HL-60 (cell line): ENCODE measurements around the gene BIRC5.

Experiments
- TF ChIP-seq, protein P1 (sequence below): IDR thresholded peaks from one replicate; pipeline ENCODE4 v1.5.1; 2011; ENCODE audit warnings: low read length, control low read depth, inconsistent platforms; ENCODE audit not compliant: insufficient read depth
- TF ChIP-seq, protein P2 (sequence below): IDR thresholded peaks from 2 replicates; pipeline ENCODE4 v1.6.1; 2012; ENCODE audit warnings: low read depth; ENCODE audit not compliant: insufficient replicate concordance

DNA sequence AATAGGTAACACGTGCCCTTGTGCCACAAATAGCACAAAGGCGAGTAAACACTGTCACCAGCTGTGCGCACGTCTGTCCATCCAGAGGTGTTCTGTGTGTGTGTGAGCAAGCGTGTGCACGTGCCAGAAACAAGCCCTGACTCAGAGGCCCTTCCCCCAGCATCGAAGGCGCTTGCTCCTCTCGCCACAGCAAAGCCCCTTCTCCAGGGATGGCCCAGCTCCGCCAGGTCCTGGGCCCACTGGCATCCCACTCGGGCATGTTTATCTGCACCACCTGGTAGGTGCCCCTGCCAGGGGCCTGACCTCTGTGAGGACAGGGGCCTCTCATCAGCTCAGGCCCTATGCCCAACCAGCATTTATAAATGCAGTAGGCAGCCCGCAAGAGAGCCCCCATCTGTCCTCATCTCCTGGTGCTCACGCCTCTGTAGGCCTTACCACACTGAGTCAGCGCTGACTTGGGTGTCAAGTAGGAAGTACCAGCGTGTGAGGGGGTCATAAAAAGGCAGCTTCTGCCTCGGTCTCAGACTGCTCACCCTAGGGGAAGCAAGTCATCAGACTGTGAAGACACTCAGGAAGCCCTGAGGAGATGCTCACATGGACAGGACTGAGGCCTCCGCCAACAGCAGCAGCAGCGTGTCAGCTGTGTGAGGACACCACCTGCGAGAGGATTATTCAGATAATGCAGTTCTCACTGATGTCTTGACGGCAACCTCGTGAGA, 28.1 kb downstream of the BIRC5 start:
- TF ChIP-seq, protein P1, sequence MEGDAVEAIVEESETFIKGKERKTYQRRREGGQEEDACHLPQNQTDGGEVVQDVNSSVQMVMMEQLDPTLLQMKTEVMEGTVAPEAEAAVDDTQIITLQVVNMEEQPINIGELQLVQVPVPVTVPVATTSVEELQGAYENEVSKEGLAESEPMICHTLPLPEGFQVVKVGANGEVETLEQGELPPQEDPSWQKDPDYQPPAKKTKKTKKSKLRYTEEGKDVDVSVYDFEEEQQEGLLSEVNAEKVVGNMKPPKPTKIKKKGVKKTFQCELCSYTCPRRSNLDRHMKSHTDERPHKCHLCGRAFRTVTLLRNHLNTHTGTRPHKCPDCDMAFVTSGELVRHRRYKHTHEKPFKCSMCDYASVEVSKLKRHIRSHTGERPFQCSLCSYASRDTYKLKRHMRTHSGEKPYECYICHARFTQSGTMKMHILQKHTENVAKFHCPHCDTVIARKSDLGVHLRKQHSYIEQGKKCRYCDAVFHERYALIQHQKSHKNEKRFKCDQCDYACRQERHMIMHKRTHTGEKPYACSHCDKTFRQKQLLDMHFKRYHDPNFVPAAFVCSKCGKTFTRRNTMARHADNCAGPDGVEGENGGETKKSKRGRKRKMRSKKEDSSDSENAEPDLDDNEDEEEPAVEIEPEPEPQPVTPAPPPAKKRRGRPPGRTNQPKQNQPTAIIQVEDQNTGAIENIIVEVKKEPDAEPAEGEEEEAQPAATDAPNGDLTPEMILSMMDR = no peak
- TF ChIP-seq, protein P2, sequence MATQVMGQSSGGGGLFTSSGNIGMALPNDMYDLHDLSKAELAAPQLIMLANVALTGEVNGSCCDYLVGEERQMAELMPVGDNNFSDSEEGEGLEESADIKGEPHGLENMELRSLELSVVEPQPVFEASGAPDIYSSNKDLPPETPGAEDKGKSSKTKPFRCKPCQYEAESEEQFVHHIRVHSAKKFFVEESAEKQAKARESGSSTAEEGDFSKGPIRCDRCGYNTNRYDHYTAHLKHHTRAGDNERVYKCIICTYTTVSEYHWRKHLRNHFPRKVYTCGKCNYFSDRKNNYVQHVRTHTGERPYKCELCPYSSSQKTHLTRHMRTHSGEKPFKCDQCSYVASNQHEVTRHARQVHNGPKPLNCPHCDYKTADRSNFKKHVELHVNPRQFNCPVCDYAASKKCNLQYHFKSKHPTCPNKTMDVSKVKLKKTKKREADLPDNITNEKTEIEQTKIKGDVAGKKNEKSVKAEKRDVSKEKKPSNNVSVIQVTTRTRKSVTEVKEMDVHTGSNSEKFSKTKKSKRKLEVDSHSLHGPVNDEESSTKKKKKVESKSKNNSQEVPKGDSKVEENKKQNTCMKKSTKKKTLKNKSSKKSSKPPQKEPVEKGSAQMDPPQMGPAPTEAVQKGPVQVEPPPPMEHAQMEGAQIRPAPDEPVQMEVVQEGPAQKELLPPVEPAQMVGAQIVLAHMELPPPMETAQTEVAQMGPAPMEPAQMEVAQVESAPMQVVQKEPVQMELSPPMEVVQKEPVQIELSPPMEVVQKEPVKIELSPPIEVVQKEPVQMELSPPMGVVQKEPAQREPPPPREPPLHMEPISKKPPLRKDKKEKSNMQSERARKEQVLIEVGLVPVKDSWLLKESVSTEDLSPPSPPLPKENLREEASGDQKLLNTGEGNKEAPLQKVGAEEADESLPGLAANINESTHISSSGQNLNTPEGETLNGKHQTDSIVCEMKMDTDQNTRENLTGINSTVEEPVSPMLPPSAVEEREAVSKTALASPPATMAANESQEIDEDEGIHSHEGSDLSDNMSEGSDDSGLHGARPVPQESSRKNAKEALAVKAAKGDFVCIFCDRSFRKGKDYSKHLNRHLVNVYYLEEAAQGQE = no peak
